SK-N-SH treated with all-trans-retinoic acid at 6 μM for 48 hours (cell line): ENCODE results near the gene ZSCAN5C.

Experiments used
- GLIS3 ChIP-seq: fragments of 250-450 bp; sonication (Bioruptor Pico); IDR thresholded peaks from 2 replicates; pipeline ENCODE4 v1.5.0; 2020; ENCODE audit warnings: mild to moderate bottlenecking, moderate library complexity
- POU6F1 ChIP-seq: fragments of 250-450 bp; sonication (Bioruptor Pico); IDR thresholded peaks from 2 replicates; pipeline ENCODE4 v1.8.0; 2021; ENCODE audit warnings: low read depth, mild to moderate bottlenecking, moderate library complexity, borderline replicate concordance
- TSHZ2 ChIP-seq: fragments of 250-450 bp; sonication (Bioruptor Pico); IDR thresholded peaks from 2 replicates; pipeline ENCODE4 v1.5.0; 2020; ENCODE audit warnings: mild to moderate bottlenecking, moderate library complexity
- ZFP30 ChIP-seq: fragments of 450-650 bp; formaldehyde crosslinking; IDR thresholded peaks from 2 replicates; pipeline ENCODE4 v1.5.0; 2022; ENCODE audit warnings: mild to moderate bottlenecking, moderate library complexity

DNA sequence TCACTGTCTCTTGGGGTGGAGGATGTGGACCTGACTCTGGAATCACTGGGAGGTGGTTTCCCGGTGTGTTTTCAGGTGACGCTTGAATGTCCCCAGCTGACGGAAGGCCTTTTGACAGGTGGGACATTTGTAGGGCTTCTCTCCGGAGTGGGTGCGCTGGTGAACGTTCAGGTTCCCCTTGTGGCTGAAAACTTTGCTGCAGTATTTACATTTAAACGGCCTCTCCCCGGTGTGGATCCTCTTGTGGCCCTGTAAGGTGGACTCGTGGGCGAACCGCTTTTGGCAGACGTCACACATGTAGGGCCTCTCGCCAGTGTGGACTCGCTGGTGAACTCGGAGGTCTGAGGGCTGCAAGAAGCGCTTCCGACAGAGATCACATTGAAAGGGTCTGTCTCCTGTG lies 12.3 kb upstream of the ZSCAN5C start:
- TF ChIP-seq ZFP30 (CRISPR knock-in tag), result no peak
- TF ChIP-seq GLIS3, result no peak
- no peak for TF ChIP-seq POU6F1 (CRISPR knock-in tag)
- TF ChIP-seq TSHZ2, result no peak
